Limb (tissue), 2 donors: ENCODE data around the gene MACROD2.
"Not testable (repeated sequence)": the region's sequence is repeated elsewhere in the genome, so short reads cannot be mapped to it uniquely, and the experiment has no call there.

Experiments
- DNase-seq, 2 donors: peaks; one replicate each; pipeline ENCODE4 v3.0.0-alpha.2; 2016; ENCODE audit errors: extremely low spot score in 2 of 2

MACROD2 gene

GRCh38 chr20:15776770-15777466, 1781.6 kb downstream of the MACROD2 start:
- no peak for DNase-seq

GRCh38 chr20:15784020-15784419, 1788.7 kb downstream of the MACROD2 start:
- no peak for DNase-seq

DNA sequence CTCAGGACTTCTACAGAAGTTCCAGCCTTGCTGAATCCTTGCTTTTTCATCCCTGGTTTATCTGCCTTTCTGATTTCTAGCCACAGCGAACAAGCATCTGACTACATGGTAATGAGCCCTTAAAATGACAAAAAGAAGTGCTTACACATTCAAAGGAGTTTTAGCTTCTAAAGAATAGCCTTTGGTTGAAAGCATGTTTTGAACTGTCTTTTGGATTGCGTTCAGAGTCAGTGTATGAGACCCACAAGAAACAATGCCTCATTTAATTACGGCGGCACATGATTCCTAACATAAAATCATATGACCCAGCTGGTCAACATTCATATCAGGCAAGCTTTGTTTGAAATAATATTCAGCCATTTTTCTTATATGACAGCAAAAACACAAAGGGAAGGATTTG, 1793.8 kb downstream of the MACROD2 start:
- DNase-seq: no peak

DNA sequence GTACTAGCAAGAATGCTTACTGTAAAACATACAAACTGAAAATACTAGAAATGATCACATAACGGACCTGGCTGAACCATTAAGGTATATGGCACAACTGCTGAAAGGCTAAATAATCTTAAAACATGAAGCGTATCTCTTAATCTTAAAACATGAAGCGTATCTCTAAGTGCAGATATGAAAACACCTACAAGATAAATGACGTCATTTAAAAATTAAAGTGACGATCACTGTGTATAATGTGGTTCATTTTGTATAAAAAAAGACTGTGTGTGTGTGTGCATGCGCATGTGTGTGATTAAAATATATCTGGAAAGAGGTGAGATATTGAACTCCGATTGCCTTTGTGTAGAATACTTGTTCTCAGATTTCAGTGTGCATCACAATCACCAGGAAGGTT, 1797.5 kb downstream of the MACROD2 start:
- DNase-seq: no peak

GRCh38 chr20:15794409-15794808, 1799.1 kb downstream of the MACROD2 start:
- DNase-seq: no peak

GRCh38 chr20:15795305-15796019, 1800.1 kb downstream of the MACROD2 start:
- DNase-seq: no peak

DNA sequence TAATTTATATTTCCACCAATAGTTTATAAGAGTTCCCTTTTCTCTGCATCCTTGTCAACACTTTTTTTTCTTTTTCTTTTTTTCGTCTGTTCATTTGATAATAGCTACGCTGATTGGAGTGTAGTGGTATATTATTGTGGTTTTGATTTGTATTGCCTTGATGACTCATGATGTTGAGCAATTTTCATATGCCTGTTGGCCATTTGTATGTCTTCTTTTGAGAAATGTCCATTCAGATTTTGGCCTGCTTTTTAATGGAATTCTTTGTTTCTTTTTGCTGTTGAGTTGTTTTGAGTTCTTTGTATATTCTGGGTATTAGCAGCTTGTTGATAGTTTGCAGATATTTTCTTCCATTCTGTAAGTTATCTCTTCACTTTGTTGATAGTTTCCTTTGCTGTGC, 1804.6 kb downstream of the MACROD2 start:
- DNase-seq: no peak

GRCh38 chr20:15802020-15802419, 1806.7 kb downstream of the MACROD2 start:
- DNase-seq: no peak

GRCh38 chr20:15805154-15805553, 1809.8 kb downstream of the MACROD2 start:
- DNase-seq: no peak

- DNase-seq: no peak
These were observed 1810.8 kb downstream of the MACROD2 start for GRCh38 chr20:15806105-15806504.

DNA sequence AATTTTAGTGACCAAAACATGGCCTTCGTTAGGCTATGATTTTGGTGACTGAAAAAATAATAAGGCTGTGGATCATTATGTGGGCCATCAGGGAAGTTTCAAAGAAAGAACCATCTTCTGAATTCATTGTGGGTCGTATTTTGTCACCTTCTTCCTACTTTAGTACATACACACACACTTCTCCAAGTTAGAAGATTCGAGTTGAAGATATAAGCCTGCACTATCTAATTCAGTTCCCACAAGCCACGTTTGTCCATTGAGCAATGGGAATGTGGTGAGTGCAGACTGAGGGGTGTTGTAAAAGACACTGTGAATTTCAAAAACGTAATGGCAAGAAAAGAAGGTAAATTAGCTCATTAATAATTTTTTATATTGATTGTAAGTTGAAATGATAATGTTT, 1812.0 kb downstream of the MACROD2 start:
- no peak for DNase-seq

DNA sequence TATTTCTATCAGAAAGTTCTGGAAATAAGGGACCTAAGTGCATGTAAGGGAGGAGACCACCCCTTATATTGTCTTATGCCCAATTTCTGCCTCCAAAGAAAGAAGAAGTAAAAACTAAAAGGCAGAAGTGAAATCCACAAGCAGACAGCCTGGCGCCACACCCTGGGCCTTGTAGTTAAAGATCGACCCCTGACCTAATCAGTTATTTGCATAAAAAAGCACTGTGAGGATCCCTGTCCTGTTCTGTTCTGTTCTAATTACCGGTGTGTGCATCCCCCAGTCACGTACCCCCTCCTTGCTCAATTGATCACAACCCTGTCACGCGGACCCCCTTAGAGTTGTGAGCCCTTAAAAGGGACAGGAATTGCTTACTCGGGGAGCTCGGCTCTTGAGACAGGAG, 1812.5 kb downstream of the MACROD2 start:
- DNase-seq: not testable (repeated sequence)

DNA sequence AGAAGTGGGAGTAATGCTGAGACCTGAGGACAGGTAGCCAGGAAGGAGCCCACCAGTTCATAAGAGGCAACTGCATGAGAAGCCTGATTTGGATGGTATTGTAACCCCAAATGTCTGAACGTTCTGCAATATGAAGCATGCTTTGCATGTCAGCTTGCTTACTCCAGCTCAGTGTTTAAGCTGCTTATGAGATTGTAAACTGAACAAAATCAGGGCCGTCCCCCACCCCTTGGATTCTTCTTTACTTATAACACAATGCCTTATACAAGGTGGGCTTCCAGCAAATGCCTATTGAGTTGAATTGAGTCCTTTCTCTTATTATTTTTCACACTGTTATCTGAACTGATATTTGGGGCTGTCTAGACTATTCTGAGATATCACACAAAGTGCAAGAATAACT, 1816.6 kb downstream of the MACROD2 start:
- DNase-seq: no peak

- DNase-seq: no peak
These were observed 1817.4 kb downstream of the MACROD2 start for GRCh38 chr20:15812696-15813095.

DNA sequence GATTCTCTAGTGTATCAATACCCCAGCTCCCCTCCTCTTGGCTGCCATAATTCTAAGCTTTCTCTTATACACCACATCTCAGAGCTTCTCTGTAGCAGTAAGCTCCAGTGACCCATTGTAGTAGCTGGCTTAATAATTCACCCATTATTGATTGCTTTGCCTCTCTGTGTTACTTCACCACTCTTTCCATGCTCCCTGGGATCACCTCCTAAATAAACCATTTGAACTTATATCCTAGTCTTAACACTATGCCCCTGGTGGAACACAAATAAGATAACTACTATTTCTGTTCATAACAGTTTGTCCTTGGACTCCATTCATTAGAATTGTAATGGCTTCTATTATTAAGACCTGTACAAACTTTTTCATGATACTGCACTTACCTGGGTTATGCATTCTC, 1819.0 kb downstream of the MACROD2 start:
- DNase-seq: no peak

- no peak for DNase-seq
These were observed 1819.6 kb downstream of the MACROD2 start for GRCh38 chr20:15814911-15815310.

- DNase-seq: no peak
These were observed 1822.0 kb downstream of the MACROD2 start for GRCh38 chr20:15817351-15817750.

DNA sequence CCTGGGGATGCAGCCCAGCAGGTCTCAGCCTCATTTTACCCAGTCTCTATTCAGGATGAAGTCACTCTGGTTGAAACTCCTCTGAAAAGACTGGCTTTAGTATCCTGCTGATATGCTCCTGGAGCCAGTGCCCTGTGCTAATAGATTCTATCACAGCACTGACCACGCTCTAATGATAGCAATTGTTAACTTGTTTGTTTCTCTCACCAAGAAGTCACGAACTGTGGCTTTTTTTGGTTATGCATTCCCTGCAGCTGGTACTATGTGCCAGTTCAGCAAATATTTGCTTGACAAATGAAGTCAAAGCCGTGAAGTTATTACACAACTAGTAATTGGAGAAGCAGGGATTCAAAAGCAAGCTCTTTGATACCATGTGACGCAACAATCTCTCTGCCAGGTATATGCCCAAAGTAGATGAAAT, 1823.3 kb downstream of the MACROD2 start:
- DNase-seq: no peak

DNA sequence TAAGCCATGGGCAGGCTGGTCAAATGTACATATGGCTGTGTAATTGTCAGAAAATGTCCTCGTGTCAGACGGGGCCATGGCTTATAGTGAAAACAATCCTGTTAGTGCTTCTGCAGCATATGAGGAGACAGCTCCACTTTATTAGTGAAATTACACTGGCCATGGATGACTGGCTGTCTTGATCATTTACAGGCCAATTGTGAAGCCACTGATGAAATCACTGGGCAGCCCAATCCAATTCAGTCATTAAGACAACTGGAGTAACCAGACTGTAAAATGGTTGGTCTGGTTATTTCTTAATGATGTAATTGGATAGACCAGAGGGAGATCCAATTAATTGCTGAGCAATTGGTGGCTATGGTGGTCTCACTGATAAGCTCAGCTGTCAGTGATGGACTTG, 1828.4 kb downstream of the MACROD2 start:
- no peak for DNase-seq

- no peak for DNase-seq
These were observed 1832.3 kb downstream of the MACROD2 start for GRCh38 chr20:15827628-15828027.

DNA sequence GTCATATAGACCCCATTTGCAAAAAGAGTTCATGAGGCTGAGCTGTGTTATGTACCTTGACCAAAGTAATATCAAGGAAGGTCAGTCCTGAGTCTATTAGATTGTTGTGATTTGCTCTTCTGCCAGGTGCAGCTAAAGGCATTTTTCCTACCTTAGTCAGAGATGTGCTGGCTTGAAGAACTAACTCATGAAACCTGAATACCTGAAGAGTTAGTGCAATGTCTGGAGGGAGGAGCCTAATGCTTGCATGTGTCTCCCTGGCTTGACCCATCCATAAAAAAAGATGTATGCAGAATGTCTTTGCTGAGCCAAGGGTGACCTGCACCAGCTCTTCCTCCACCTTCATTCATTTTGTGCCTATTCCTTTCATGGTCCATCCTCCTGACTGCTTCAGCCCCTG, 1835.9 kb downstream of the MACROD2 start:
- no peak for DNase-seq

GRCh38 chr20:15832512-15832911, 1837.2 kb downstream of the MACROD2 start:
- DNase-seq: no peak

- peak in 1 of 2 donors; percentile 48 for DNase-seq
These were observed 1839.5 kb downstream of the MACROD2 start for GRCh38 chr20:15834857-15835256.
